GM19035 (cell line): ENCODE results near the gene RPL35.
A peak's percentile ranks its signal among the peaks of the same experiment; 100 is the strongest.

Experiments
- ATAC-seq: cut with Tn5 transposase; IDR thresholded peaks from one replicate; pipeline ENCODE4 v1.9.1; 2021; ENCODE audit not compliant: unreplicated experiment

Gene RPL35

GRCh38 chr9:124828489-124829333, 33.0 kb downstream of the RPL35 start:
- no peak for ATAC-seq

GRCh38 chr9:124820698-124821623, 40.8 kb downstream of the RPL35 start:
- no peak for ATAC-seq

- peak; percentile 56 for ATAC-seq
Observed at GRCh38 chr9:124818431-124819281, 43.1 kb downstream of the RPL35 start.

DNA sequence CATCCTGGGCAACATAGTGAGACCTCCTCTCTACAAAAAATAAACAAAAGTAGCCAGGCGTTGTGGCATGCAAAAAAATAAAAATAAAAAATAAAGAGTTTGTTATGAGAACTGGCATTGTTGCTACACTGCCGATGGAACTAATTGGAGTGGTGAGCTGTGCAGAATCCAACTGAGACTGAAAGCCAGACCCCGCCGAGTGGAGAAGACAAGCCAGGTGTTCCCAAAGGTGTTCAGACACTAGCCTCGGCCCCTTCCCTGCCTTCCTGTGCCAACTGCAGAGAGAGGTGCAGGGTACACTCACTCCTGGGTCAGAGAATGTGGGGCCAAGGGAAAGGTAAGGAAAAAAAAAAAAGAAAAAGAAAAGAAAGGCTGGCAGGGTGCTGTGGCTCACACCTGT, 46.2 kb downstream of the RPL35 start:
- ATAC-seq = no peak

GRCh38 chr9:124814164-124814535, 47.6 kb downstream of the RPL35 start:
- no peak for ATAC-seq

DNA sequence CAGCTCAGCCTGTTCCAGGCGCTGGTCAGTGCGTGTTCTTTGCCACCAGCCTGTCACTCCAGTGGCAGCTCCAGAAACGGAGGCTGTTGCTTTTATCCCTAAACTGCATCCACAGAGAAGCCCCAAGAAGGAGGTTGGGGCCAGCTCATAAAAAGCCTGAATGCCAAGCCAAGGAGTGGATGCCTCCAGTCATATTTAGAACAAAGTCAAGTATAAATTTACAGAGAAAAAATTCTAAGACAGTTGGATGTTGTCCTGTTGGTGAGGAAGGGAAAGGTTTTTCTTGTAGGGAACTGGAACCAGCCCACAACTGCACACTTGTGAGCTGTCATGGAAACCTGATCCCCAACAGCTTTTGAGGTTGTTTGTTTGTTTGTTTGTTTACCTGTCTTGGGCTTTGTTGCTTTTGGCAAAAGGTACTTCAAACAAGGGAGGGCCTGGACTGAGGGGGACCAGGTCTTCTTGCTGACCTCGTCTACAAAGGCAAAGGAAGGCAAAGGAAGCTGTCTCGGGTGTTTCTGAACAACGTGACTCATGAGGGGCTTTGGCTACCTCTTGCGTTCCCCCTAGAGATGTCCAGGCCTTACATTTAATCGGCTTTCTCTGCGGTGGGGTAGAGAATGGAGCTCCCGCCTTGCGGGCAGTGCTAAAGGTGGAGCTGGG, 48.1 kb downstream of the RPL35 start:
- no peak for ATAC-seq

- ATAC-seq = no peak
Observed at GRCh38 chr9:124813041-124813440, 48.7 kb downstream of the RPL35 start.

DNA sequence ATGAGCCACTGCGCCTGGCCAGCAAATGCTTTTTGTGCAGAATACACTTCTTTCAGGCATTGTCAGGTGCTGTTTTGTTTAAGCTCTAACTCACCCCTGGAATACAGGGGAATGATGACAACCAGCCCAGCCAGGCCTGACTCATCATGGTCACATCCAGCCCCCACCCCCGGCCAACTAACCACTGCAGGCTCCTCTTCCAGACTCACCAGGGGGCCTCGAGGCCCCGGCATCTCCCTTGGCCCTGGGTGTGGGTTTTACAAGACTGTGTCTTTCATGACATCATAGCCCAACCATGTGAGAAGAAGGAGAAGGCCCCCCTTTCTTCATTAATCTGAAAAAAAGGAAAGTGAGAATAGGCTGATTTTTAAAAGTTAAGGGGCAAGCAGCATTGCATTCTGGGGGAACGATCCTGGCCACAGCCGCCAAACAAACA, 49.3 kb downstream of the RPL35 start:
- ATAC-seq = no peak

GRCh38 chr9:124810663-124811355, 50.9 kb downstream of the RPL35 start:
- no peak for ATAC-seq

DNA sequence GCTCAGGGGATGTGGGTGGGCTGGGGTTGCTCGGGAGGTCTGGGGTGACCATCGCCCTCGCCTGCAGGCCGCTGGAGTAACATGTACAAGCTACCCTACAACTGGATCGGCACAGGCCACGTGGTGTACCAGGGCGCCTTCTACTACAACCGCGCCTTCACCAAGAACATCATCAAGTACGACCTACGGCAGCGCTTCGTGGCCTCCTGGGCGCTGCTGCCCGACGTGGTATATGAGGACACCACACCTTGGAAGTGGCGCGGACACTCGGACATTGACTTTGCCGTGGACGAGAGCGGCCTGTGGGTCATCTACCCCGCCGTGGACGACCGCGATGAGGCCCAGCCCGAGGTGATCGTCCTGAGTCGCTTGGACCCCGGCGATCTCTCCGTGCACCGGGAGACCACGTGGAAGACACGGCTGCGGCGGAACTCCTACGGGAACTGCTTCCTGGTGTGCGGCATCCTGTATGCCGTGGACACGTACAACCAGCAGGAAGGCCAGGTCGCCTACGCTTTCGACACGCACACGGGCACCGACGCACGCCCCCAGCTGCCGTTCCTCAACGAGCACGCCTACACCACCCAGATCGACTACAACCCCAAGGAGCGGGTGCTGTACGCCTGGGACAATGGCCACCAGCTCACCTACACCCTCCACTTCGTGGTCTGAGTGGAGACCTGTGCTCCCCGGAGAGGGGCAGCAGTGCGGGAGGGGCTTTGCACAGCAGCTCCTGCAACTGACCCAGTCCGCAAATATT, 51.8 kb downstream of the RPL35 start:
- no peak for ATAC-seq

- no peak for ATAC-seq
Observed at GRCh38 chr9:124809211-124809610, 52.5 kb downstream of the RPL35 start.

DNA sequence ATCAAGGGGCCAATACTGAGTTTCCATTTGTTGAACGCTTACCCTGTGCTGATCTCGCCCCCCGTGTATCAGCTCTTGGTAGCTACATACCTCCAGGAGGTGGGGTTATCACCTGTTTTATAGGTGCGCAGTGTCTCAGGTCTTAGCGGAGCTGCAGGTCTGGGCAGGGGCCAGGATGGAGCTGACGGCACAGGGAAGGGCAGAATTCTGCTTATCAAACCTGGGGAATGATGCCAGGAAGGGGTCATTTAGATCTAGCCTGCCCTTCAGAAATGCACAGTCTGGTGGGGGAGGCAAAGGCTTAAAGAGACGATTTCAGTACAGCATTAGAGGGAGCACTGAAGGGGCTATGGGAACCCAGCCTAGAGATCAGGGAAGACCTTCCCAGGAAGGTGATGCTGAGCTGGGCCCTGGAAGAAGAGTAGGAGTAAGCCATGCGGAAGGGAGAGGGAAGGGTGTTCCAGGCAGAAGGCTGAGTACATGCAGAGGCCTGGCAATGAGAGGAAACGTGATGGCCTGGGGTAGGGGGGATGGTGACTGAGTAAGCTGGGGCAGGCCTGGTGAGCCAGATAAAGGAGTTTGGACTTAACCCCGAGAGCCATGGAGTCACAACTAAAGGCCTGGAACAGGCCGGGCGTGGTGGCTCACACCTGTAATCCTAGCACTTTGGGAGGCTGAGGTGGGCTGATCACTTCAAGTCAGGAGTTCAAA, 53.4 kb downstream of the RPL35 start:
- no peak for ATAC-seq
